HepG2 (cell line): ENCODE data around the gene TUT4. TPM values are rescaled to one million over a fixed set of nuclear protein-coding genes. Genes with fewer than 3 reads are reported as not detected.
A peak's percentile ranks its signal among the peaks of the same experiment; 100 is the strongest.

Experiments used
- ASH2L ChIP-seq: fragments of 300-600, 200-600 bp; sonication (generic); IDR thresholded peaks from 2 replicates; pipeline ENCODE4 v1.7.0; 2017; ENCODE audit warnings: low read depth, mild to moderate bottlenecking, moderate library complexity, mixed read lengths, low read length; ENCODE audit not compliant: insufficient read length
- CAMTA2 ChIP-seq: sonication (generic); formaldehyde crosslinking; IDR thresholded peaks from 2 replicates; pipeline ENCODE4 v1.4.0; 2020; ENCODE audit warnings: mild to moderate bottlenecking, missing genetic modification reagents, borderline replicate concordance
- HMGA1 ChIP-seq: sonication (generic); formaldehyde crosslinking; conservative IDR thresholded peaks from 2 replicates; pipeline ENCODE4 v1.4.0; 2020; ENCODE audit warnings: missing genetic modification reagents
- HOMEZ ChIP-seq: IDR thresholded peaks from 2 replicates; pipeline ENCODE4 v1.6.1; 2016; ENCODE audit warnings: low read depth
- IKZF1 ChIP-seq: fragments of 450-650 bp; IDR thresholded peaks from 2 replicates; pipeline ENCODE4 v1.7.1; 2016
- MLXIP ChIP-seq: sonication (generic); formaldehyde crosslinking; IDR thresholded peaks from 2 replicates; pipeline ENCODE4 v1.9.0; 2021; ENCODE audit warnings: missing genetic modification reagents, borderline replicate concordance
- ZNF598 ChIP-seq: sonication (generic); formaldehyde crosslinking; IDR thresholded peaks from 2 replicates; pipeline ENCODE4 v1.5.1; 2020; ENCODE audit warnings: mild to moderate bottlenecking, missing genetic modification reagents, borderline replicate concordance
- ZNF605 ChIP-seq: sonication (generic); formaldehyde crosslinking; IDR thresholded peaks from 2 replicates; pipeline ENCODE4 v1.8.0; 2022; ENCODE audit warnings: mild to moderate bottlenecking, missing genetic modification reagents
- polyA plus RNA-seq, 8 experiments: library from polyadenylated mRNA; depleted of rRNA in 3 of 8; stranded (reverse) in 7 of 8; unstranded in 1 of 8; fragments of >200 nt; fragmentation: Illumina TruSeq in 4 of 8; extraction: Trizol in 4 of 8; gene quantifications; 2 replicates each; pipeline versions ENCODE4 v1.2.1 to v1.2.3, GENCODE V29; 2011 to 2016; ENCODE audit warnings: low read depth in 4 of 8, missing spikeins in 1 of 8, mixed read lengths in 1 of 8; ENCODE audit not compliant: insufficient read depth in 1 of 8
- total RNA-seq, 5 experiments: library from RNA; depleted of rRNA; stranded (reverse); fragments of >200 nt; fragmentation: Illumina TruSeq; extraction: Trizol; gene quantifications; 2 replicates each; pipeline ENCODE4 v1.2.3, GENCODE V29; 2016; ENCODE audit warnings: low read depth in 1 of 5
- TF ChIP-seq, protein P1 (sequence below): sonication (generic); formaldehyde crosslinking; IDR thresholded peaks from 2 replicates; pipeline ENCODE4 v1.8.0; 2022; ENCODE audit warnings: missing genetic modification reagents, mild to moderate bottlenecking, moderate library complexity, borderline replicate concordance
- TF ChIP-seq, protein P2 (sequence below): sonication (generic); formaldehyde crosslinking; IDR thresholded peaks from 2 replicates; pipeline ENCODE4 v1.4.0; 2020; ENCODE audit warnings: missing genetic modification reagents, mild to moderate bottlenecking, borderline replicate concordance
- TF ChIP-seq, protein P3 (sequence below): sonication (generic); formaldehyde crosslinking; IDR thresholded peaks from 2 replicates; pipeline ENCODE4 v1.4.0; 2020; ENCODE audit warnings: missing genetic modification reagents
- TF ChIP-seq, protein P4 (sequence below): sonication (generic); formaldehyde crosslinking; IDR thresholded peaks from 2 replicates; pipeline ENCODE4 v1.4.0; 2020; ENCODE audit warnings: missing genetic modification reagents

TUT4 gene
- total and polyA plus RNA-seq, 2 of the 13 experiments (the other 11 are each of a cell fraction or from before 2014, with no cell fraction given), result 44.7 to 53.5 TPM

- no peak for TF ChIP-seq HOMEZ (CRISPR knock-in tag)
- TF ChIP-seq, protein P1, sequence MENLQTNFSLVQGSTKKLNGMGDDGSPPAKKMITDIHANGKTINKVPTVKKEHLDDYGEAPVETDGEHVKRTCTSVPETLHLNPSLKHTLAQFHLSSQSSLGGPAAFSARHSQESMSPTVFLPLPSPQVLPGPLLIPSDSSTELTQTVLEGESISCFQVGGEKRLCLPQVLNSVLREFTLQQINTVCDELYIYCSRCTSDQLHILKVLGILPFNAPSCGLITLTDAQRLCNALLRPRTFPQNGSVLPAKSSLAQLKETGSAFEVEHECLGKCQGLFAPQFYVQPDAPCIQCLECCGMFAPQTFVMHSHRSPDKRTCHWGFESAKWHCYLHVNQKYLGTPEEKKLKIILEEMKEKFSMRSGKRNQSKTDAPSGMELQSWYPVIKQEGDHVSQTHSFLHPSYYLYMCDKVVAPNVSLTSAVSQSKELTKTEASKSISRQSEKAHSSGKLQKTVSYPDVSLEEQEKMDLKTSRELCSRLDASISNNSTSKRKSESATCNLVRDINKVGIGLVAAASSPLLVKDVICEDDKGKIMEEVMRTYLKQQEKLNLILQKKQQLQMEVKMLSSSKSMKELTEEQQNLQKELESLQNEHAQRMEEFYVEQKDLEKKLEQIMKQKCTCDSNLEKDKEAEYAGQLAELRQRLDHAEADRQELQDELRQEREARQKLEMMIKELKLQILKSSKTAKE (CRISPR knock-in tag), result no peak
- no peak for TF ChIP-seq CAMTA2
- TF ChIP-seq, protein P2, sequence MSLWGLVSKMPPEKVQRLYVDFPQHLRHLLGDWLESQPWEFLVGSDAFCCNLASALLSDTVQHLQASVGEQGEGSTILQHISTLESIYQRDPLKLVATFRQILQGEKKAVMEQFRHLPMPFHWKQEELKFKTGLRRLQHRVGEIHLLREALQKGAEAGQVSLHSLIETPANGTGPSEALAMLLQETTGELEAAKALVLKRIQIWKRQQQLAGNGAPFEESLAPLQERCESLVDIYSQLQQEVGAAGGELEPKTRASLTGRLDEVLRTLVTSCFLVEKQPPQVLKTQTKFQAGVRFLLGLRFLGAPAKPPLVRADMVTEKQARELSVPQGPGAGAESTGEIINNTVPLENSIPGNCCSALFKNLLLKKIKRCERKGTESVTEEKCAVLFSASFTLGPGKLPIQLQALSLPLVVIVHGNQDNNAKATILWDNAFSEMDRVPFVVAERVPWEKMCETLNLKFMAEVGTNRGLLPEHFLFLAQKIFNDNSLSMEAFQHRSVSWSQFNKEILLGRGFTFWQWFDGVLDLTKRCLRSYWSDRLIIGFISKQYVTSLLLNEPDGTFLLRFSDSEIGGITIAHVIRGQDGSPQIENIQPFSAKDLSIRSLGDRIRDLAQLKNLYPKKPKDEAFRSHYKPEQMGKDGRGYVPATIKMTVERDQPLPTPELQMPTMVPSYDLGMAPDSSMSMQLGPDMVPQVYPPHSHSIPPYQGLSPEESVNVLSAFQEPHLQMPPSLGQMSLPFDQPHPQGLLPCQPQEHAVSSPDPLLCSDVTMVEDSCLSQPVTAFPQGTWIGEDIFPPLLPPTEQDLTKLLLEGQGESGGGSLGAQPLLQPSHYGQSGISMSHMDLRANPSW, result no peak
- TF ChIP-seq, protein P3, sequence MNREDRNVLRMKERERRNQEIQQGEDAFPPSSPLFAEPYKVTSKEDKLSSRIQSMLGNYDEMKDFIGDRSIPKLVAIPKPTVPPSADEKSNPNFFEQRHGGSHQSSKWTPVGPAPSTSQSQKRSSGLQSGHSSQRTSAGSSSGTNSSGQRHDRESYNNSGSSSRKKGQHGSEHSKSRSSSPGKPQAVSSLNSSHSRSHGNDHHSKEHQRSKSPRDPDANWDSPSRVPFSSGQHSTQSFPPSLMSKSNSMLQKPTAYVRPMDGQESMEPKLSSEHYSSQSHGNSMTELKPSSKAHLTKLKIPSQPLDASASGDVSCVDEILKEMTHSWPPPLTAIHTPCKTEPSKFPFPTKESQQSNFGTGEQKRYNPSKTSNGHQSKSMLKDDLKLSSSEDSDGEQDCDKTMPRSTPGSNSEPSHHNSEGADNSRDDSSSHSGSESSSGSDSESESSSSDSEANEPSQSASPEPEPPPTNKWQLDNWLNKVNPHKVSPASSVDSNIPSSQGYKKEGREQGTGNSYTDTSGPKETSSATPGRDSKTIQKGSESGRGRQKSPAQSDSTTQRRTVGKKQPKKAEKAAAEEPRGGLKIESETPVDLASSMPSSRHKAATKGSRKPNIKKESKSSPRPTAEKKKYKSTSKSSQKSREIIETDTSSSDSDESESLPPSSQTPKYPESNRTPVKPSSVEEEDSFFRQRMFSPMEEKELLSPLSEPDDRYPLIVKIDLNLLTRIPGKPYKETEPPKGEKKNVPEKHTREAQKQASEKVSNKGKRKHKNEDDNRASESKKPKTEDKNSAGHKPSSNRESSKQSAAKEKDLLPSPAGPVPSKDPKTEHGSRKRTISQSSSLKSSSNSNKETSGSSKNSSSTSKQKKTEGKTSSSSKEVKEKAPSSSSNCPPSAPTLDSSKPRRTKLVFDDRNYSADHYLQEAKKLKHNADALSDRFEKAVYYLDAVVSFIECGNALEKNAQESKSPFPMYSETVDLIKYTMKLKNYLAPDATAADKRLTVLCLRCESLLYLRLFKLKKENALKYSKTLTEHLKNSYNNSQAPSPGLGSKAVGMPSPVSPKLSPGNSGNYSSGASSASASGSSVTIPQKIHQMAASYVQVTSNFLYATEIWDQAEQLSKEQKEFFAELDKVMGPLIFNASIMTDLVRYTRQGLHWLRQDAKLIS (CRISPR knock-in tag), result no peak
- TF ChIP-seq ASH2L, result peak; percentile 64
- no peak for TF ChIP-seq IKZF1
- TF ChIP-seq, protein P4, sequence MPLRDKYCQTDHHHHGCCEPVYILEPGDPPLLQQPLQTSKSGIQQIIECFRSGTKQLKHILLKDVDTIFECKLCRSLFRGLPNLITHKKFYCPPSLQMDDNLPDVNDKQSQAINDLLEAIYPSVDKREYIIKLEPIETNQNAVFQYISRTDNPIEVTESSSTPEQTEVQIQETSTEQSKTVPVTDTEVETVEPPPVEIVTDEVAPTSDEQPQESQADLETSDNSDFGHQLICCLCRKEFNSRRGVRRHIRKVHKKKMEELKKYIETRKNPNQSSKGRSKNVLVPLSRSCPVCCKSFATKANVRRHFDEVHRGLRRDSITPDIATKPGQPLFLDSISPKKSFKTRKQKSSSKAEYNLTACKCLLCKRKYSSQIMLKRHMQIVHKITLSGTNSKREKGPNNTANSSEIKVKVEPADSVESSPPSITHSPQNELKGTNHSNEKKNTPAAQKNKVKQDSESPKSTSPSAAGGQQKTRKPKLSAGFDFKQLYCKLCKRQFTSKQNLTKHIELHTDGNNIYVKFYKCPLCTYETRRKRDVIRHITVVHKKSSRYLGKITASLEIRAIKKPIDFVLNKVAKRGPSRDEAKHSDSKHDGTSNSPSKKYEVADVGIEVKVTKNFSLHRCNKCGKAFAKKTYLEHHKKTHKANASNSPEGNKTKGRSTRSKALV (CRISPR knock-in tag), result no peak
- TF ChIP-seq HMGA1 (CRISPR knock-in tag), result no peak
- TF ChIP-seq ZNF605, result no peak
- TF ChIP-seq ZNF598 (CRISPR knock-in tag), result no peak
- TF ChIP-seq MLXIP (CRISPR knock-in tag), result no peak
Measured at GRCh38 chr1:52550447-52550846, 2.4 kb downstream of the TUT4 start (continued).
